GM12878 (cell line): ENCODE data around the gene DDRGK1. TPM values are rescaled to one million over a fixed set of nuclear protein-coding genes. Genes with fewer than 3 reads are reported as not detected.

Experiments
- ATAC-seq: fragments of 200-7000 bp; cut with Tn5 transposase; 3 replicates; pipeline ENCODE4 v1.9.1; 2020; ENCODE audit warnings: mild to moderate bottlenecking, moderate library complexity
- BruUV-seq: library from RNA; stranded (reverse); fragments of 400-500 nt; replicated peaks from 2 replicates; lab custom pipeline; 2021; lab: Mats Ljungman, UMichigan
- CTCF ChIA-PET: fragments of 300-600 bp; sonication (Branson Sonifier 250); formaldehyde crosslinking; extraction: SDS; loops from one replicate; lab custom pipeline; 2021; ENCODE audit warnings: inconsistent platforms; lab: Yijun Ruan, JAX
- POLR2A ChIA-PET: fragments of 350-600 bp; formaldehyde crosslinking; extraction: SDS; loops from one replicate; lab custom pipeline; 2021; ENCODE audit warnings: inconsistent platforms; lab: Charles Lee
- RAD21 ChIA-PET: fragments of 300-600 bp; sonication (Branson Sonifier 250); formaldehyde crosslinking; loops from one replicate; lab custom pipeline; 2023; ENCODE audit warnings: antibody characterized with exemption; ENCODE audit not compliant: unreplicated experiment; lab: Charles Lee
- SMC1A ChIA-PET: fragments of 300-600 bp; sonication (Branson Sonifier 250); formaldehyde crosslinking; loops from one replicate; lab custom pipeline; 2023; ENCODE audit not compliant: unreplicated experiment, uncharacterized antibody; lab: Charles Lee
- DNase-seq: peaks from one replicate; pipeline ENCODE4 v3.0.0-alpha.2; 2011; ENCODE audit warnings: low read depth, low spot score
- FAIRE-seq: peaks from 3 replicates; lab custom pipeline; 2011; peaks lifted over from hg19 to GRCh38; lab: Jason Lieb, UNC
- H2AFZ ChIP-seq: 2 replicates; pipeline ENCODE4 v1.6.0; 2011; ENCODE audit warnings: low read depth, low read length, control low read depth; ENCODE audit not compliant: control insufficient read depth
- H3K27ac ChIP-seq: 2 replicates; pipeline ENCODE4 v1.5.1; 2011; ENCODE audit warnings: control low read depth; ENCODE audit not compliant: control insufficient read depth, insufficient read depth
- H3K27me3 ChIP-seq, 2 experiments: replicated peaks in 1 of 2; 2 replicates each; pipeline versions ENCODE4 v1.6.0 to v1.6.1; 2011; ENCODE audit warnings: low read length in 1 of 2; ENCODE audit not compliant: control insufficient read depth in 2 of 2, insufficient read depth in 2 of 2
- H3K36me3 ChIP-seq, 2 experiments: 2 replicates each; pipeline ENCODE4 v1.5.1; 2011; ENCODE audit warnings: low read length in 1 of 2; ENCODE audit not compliant: control insufficient read depth in 2 of 2, insufficient read depth in 2 of 2
- H3K4me1 ChIP-seq: 2 replicates; pipeline ENCODE4 v1.6.1; 2011; ENCODE audit warnings: mild to moderate bottlenecking, low read length, moderate library complexity, mixed read lengths; ENCODE audit not compliant: control insufficient read depth, insufficient read depth
- H3K4me2 ChIP-seq: 2 replicates; pipeline ENCODE4 v1.6.0; 2011; ENCODE audit warnings: control low read depth; ENCODE audit not compliant: control insufficient read depth, insufficient read depth
- H3K4me3 ChIP-seq: fragments of 200-600 bp; sonication (generic); 2 replicates; pipeline ENCODE4 v1.5.1; 2016
- H3K79me2 ChIP-seq: 2 replicates; pipeline ENCODE4 v1.6.0; 2011; ENCODE audit warnings: low read length; ENCODE audit not compliant: control insufficient read depth, insufficient read depth
- H3K9ac ChIP-seq: 2 replicates; pipeline ENCODE4 v1.8.0; 2011; ENCODE audit warnings: low read length, control low read depth, mixed read lengths; ENCODE audit not compliant: control insufficient read depth, insufficient read depth
- H3K9me3 ChIP-seq: replicated peaks from 3 replicates; pipeline ENCODE4 v1.5.1; 2011; ENCODE audit warnings: mild to moderate bottlenecking, low read length; ENCODE audit not compliant: control insufficient read depth, insufficient read depth
- H4K20me1 ChIP-seq: 2 replicates; pipeline ENCODE4 v1.6.0; 2011; ENCODE audit not compliant: control insufficient read depth, insufficient read depth
- CBFB ChIP-seq: IDR thresholded peaks from 2 replicates; pipeline ENCODE4 v1.6.1; 2016; ENCODE audit warnings: antibody characterized with exemption, low read depth
- HCFC1 ChIP-seq: fragments of 150-350 bp; IDR thresholded peaks from 2 replicates; pipeline ENCODE4 v1.6.1; 2014; ENCODE audit warnings: low read length
- JUNB ChIP-seq: IDR thresholded peaks from 2 replicates; pipeline ENCODE4 v1.6.1; 2016; ENCODE audit warnings: antibody characterized with exemption, mild to moderate bottlenecking
- SUPT20H ChIP-seq: IDR thresholded peaks from 2 replicates; pipeline ENCODE4 v1.6.1; 2011; ENCODE audit warnings: low read depth, mild to moderate bottlenecking, low read length, moderate library complexity, borderline replicate concordance; ENCODE audit not compliant: control insufficient read depth
- ZNF24 ChIP-seq: fragments of 450-650 bp; IDR thresholded peaks from 2 replicates; pipeline ENCODE4 v1.6.1; 2017; ENCODE audit warnings: antibody characterized with exemption, mild to moderate bottlenecking
- whole genome bisulfite sequencing: methylation state at CpG from one replicate; pipeline ENCODE4 v1.1.6; 2016; ENCODE audit warnings: low lambda C conversion rate; ENCODE audit not compliant: insufficient replicate concordance, insufficient coverage; ENCODE audit errors: missing lambda C conversion rate; 5-methylcytosine and 5-hydroxymethylcytosine counted together
- in situ Hi-C: fragments of 300-500 bp; cut with MboI; formaldehyde crosslinking; loops from 9 replicates; pipeline ENCODE4 v1.14.3; 2018; ENCODE audit warnings: mixed read lengths
- intact Hi-C: fragments of 100-400 bp; cut with micrococcal nuclease; formaldehyde crosslinking; loops from one replicate; pipeline ENCODE4 v1.14.2; 2022; ENCODE audit not compliant: unreplicated experiment
- polyA plus RNA-seq, 11 experiments: library from polyadenylated mRNA; depleted of rRNA in 4 of 11; unstranded in 6 of 11; stranded (reverse) in 5 of 11; fragments of >200 nt; fragmentation: Nextera tagmentation in 4 of 11; fragmentation: Illumina TruSeq in 1 of 11; extraction: Ambion mirVana in 4 of 11; extraction: Trizol in 1 of 11; gene quantifications; 1 replicate in 1 of 11; 2 replicates in 10 of 11; pipeline versions ENCODE4 v1.2.1 to v1.2.3, GENCODE V29; 2011 to 2016; ENCODE audit warnings: inconsistent platforms in 2 of 11, missing spikeins in 2 of 11, low read depth in 1 of 11
- total RNA-seq, 4 experiments: library from RNA; depleted of rRNA in 3 of 4; stranded (reverse); fragments of >200 nt in 3 of 4; fragmentation: Illumina TruSeq in 1 of 4; extraction: Trizol in 1 of 4; gene quantifications; 2 replicates each; pipeline versions ENCODE4 v1.2.1 to v1.2.3, GENCODE V29; 2013 to 2021
- TF ChIP-seq, protein P1 (sequence below): IDR thresholded peaks from 2 replicates; pipeline ENCODE4 v1.6.1; 2012; ENCODE audit warnings: low read depth, low read length, improper control_type of control experiment
- TF ChIP-seq, protein P2 (sequence below): IDR thresholded peaks from 2 replicates; pipeline ENCODE4 v1.6.1; 2012; ENCODE audit warnings: mild to moderate bottlenecking, low read depth, low read length
- TF ChIP-seq, protein P3 (sequence below): fragments of 450-650 bp; IDR thresholded peaks from 2 replicates; pipeline ENCODE4 v1.6.1; 2017; ENCODE audit warnings: mild to moderate bottlenecking
- TF ChIP-seq, protein P4 (sequence below), 3 experiments: IDR thresholded peaks in 2 of 3; conservative IDR thresholded peaks in 1 of 3; 2 replicates each; pipeline ENCODE4 v1.5.1; 2011; ENCODE audit warnings: low read depth in 3 of 3, low read length in 3 of 3, mild to moderate bottlenecking in 3 of 3, control low read depth in 2 of 3, moderate library complexity in 2 of 3, inconsistent platforms in 1 of 3, mixed read lengths in 1 of 3; ENCODE audit not compliant: control insufficient read depth in 2 of 3, insufficient read depth in 1 of 3; ENCODE audit errors: extremely low read depth in 1 of 3

DDRGK1 gene
- total and polyA plus RNA-seq, 10 of the 15 experiments (the other 5 are each of a cell fraction or from before 2014, with no cell fraction given) = 4.0 to 55.2 (median 39.7) TPM

DNA sequence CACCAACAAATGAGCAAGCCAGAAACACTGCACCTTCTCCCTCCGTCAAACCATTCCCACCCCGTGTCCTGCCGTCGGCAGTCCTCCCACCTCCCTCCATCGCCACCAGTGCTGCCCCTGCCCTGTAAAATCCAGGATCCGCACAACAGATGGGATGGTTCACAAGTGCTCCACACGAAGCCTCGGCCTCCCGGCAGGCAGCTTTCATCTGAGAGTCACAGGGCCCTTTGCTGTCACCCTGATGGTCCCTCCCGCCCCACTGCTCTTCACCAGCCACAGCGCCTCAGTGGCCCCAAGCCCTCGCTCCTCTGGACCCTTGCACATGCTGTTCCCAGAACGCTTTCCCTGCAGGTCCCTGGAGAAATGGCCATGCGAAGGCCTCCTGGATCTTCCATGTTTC, 22.4 kb upstream of the DDRGK1 start:
- Histone ChIP-seq H3K36me3 (peaks cover 0 to 7% of the 10 kb centered on the region in 2 experiments; a peak in 1 of 4 replicates), H3K4me3 (no peak overlapping the region), H3K4me1 (peaks cover 13% of the 10 kb centered on the region), H4K20me1 (no peaks in the 10 kb centered on the region), H3K79me2 (no peaks in the 10 kb centered on the region), H3K9me3 (no peaks in the 10 kb centered on the region), H3K27ac (no peak overlapping the region), H3K27me3 (no peaks in the 10 kb centered on the region), H3K9ac (no peak overlapping the region), H3K4me2 (no peak overlapping the region), H2AFZ (no peak overlapping the region)
- SMC1A ChIA-PET = no interaction called here
- CTCF ChIA-PET = no interaction called here
- in situ Hi-C loops (no loop called here), intact Hi-C loops (no loop called here)
- POLR2A ChIA-PET = no interaction called here
- no peak for DNase-seq
- 91% methylated on average over 14 of the region's 14 CpGs for WGBS
- RAD21 ChIA-PET = no interaction called here
- no TSS peak for BruUV-seq
- no peak for ATAC-seq
- TF ChIP-seq HCFC1 = no peak
- TF ChIP-seq ZNF24 = no peak
- no peak for FAIRE-seq

DNA sequence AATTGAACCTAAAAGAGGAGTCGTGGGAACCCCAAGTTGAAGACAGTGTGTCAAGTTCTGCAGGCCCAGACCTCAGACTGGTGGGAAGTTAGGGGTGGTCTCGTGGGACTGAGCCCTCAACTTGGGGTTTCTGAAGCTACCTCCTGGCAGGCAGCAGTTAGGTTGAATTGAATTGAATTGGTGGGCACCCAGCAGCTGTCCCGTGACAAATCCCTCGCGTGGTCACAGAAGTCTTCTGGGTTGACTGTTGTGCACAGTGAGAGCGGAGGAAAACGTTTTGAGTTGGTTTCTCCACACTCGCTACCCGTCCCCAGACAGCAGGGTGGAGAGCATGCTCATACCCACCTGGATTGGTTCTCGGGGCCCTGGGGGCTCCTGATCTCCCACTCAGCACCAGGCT, 21.6 kb upstream of the DDRGK1 start:
- in situ Hi-C loops = no loop called here
- Histone ChIP-seq H3K4me3 (no peak overlapping the region), H3K4me1 (peaks cover 13% of the 10 kb centered on the region), H3K36me3 (peaks cover 0 to 10% of the 10 kb centered on the region in 2 experiments; a peak in 2 of 4 replicates), H3K27me3 (no peaks in the 10 kb centered on the region), H3K4me2 (no peak overlapping the region), H3K9me3 (no peaks in the 10 kb centered on the region), H4K20me1 (no peaks in the 10 kb centered on the region), H3K9ac (no peak overlapping the region), H2AFZ (no peak overlapping the region), H3K79me2 (no peaks in the 10 kb centered on the region), H3K27ac (no peak overlapping the region)
- FAIRE-seq (no peak), ATAC-seq (no peak), DNase-seq (no peak)
- SMC1A ChIA-PET = no interaction called here
- CTCF ChIA-PET = no interaction called here
- RAD21 ChIA-PET = no interaction called here
- 85% methylated on average over 10 of the region's 10 CpGs for WGBS
- POLR2A ChIA-PET = no interaction called here
- BruUV-seq = no TSS peak
- intact Hi-C loops = no loop called here
- TF ChIP-seq SUPT20H = no peak
- TF ChIP-seq, protein P1, sequence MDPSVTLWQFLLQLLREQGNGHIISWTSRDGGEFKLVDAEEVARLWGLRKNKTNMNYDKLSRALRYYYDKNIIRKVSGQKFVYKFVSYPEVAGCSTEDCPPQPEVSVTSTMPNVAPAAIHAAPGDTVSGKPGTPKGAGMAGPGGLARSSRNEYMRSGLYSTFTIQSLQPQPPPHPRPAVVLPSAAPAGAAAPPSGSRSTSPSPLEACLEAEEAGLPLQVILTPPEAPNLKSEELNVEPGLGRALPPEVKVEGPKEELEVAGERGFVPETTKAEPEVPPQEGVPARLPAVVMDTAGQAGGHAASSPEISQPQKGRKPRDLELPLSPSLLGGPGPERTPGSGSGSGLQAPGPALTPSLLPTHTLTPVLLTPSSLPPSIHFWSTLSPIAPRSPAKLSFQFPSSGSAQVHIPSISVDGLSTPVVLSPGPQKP = no peak
- TF ChIP-seq JUNB = no peak
- TF ChIP-seq, protein P2, sequence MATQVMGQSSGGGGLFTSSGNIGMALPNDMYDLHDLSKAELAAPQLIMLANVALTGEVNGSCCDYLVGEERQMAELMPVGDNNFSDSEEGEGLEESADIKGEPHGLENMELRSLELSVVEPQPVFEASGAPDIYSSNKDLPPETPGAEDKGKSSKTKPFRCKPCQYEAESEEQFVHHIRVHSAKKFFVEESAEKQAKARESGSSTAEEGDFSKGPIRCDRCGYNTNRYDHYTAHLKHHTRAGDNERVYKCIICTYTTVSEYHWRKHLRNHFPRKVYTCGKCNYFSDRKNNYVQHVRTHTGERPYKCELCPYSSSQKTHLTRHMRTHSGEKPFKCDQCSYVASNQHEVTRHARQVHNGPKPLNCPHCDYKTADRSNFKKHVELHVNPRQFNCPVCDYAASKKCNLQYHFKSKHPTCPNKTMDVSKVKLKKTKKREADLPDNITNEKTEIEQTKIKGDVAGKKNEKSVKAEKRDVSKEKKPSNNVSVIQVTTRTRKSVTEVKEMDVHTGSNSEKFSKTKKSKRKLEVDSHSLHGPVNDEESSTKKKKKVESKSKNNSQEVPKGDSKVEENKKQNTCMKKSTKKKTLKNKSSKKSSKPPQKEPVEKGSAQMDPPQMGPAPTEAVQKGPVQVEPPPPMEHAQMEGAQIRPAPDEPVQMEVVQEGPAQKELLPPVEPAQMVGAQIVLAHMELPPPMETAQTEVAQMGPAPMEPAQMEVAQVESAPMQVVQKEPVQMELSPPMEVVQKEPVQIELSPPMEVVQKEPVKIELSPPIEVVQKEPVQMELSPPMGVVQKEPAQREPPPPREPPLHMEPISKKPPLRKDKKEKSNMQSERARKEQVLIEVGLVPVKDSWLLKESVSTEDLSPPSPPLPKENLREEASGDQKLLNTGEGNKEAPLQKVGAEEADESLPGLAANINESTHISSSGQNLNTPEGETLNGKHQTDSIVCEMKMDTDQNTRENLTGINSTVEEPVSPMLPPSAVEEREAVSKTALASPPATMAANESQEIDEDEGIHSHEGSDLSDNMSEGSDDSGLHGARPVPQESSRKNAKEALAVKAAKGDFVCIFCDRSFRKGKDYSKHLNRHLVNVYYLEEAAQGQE = no peak
- TF ChIP-seq, protein P3, sequence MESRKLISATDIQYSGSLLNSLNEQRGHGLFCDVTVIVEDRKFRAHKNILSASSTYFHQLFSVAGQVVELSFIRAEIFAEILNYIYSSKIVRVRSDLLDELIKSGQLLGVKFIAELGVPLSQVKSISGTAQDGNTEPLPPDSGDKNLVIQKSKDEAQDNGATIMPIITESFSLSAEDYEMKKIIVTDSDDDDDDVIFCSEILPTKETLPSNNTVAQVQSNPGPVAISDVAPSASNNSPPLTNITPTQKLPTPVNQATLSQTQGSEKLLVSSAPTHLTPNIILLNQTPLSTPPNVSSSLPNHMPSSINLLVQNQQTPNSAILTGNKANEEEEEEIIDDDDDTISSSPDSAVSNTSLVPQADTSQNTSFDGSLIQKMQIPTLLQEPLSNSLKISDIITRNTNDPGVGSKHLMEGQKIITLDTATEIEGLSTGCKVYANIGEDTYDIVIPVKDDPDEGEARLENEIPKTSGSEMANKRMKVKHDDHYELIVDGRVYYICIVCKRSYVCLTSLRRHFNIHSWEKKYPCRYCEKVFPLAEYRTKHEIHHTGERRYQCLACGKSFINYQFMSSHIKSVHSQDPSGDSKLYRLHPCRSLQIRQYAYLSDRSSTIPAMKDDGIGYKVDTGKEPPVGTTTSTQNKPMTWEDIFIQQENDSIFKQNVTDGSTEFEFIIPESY = no peak
- no peak for TF ChIP-seq CBFB
- TF ChIP-seq, protein P4, sequence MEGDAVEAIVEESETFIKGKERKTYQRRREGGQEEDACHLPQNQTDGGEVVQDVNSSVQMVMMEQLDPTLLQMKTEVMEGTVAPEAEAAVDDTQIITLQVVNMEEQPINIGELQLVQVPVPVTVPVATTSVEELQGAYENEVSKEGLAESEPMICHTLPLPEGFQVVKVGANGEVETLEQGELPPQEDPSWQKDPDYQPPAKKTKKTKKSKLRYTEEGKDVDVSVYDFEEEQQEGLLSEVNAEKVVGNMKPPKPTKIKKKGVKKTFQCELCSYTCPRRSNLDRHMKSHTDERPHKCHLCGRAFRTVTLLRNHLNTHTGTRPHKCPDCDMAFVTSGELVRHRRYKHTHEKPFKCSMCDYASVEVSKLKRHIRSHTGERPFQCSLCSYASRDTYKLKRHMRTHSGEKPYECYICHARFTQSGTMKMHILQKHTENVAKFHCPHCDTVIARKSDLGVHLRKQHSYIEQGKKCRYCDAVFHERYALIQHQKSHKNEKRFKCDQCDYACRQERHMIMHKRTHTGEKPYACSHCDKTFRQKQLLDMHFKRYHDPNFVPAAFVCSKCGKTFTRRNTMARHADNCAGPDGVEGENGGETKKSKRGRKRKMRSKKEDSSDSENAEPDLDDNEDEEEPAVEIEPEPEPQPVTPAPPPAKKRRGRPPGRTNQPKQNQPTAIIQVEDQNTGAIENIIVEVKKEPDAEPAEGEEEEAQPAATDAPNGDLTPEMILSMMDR (IDR thresholded peaks at IDR 0.05 in 2 of 3, conservative IDR thresholded peaks at IDR 0.05 in 1 of 3; ENCODE audit: control insufficient read depth in 2 of 3, extremely low read depth in 1 of 3, insufficient read depth in 1 of 3, low read depth in 3 of 3, low read length in 3 of 3) = no peak
